ENCODE measurements around the gene MRM3. TPM values are rescaled to one million over a fixed set of nuclear protein-coding genes. Genes with fewer than 3 reads are reported as not detected.

Gene MRM3
- total RNA-seq, 1 donor from 2014 or later, result 21.2 TPM

DNA sequence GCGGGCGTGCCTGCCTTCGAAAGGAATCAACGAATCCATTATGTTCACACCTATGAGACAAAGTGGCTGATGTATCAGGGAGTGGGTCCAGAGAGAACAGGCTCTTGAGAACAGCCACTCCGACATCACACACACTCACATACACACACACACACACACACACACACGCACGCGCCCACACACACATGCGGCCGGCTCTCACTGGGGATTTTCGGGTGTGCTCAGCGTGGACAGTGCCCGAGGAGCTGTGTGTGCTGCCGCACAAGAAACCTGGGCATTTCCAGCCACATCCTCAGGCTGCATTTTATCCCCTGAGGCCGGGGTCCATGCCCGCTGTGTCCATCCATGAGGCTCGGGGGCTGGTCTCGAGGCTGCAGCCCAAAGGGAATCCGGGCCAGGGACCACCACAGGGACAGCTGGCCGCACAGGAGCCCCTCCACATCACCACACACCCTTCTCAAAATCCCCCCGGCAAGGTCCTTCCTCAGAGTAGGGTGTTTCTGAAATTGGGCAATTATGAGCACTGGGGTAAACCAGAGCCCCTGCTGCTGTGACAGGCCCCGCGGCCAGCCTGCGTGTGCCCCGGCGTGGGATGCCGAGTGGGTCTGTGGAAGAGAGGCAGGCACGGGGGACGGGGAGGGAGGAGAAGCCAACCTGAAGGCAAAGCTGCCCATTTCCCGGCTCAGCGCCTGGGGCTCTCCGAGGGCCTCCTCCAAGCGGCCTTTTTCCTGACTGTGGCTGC, 24.8 kb downstream of the MRM3 start:
- Mint-ChIP-seq H3K36me3 (ENCODE audit: low read depth) (peaks cover 12% of the 10 kb centered on the region), H3K4me1 (peaks cover 38% of the 10 kb centered on the region), H3K9me3 (no peaks in the 10 kb centered on the region), H3K27ac (ENCODE audit: unreplicated experiment) (peak overlapping the region; percentile 78), H3K4me3 (no peak overlapping the region), H3K27me3 (ENCODE audit: low read depth) (no peaks in the 10 kb centered on the region)
- TF ChIP-seq CTCF (conservative IDR thresholded peaks at IDR 0.05), result no peak
- no peak for DNase-seq (ENCODE audit: low read depth, low spot score)

- Mint-ChIP-seq H3K4me1 (peaks cover 43% of the 10 kb centered on the region), H3K36me3 (ENCODE audit: low read depth) (peaks cover 17% of the 10 kb centered on the region), H3K27me3 (ENCODE audit: low read depth) (no peaks in the 10 kb centered on the region), H3K27ac (ENCODE audit: unreplicated experiment) (no peak overlapping the region), H3K4me3 (no peak overlapping the region), H3K9me3 (no peaks in the 10 kb centered on the region)
- no peak for TF ChIP-seq CTCF (conservative IDR thresholded peaks at IDR 0.05)
- DNase-seq (ENCODE audit: low read depth, low spot score), result no peak
These were observed 25.6 kb downstream of the MRM3 start for GRCh38 chr17:807523-808294.

- Mint-ChIP-seq H3K9me3 (no peaks in the 10 kb centered on the region), H3K27ac (ENCODE audit: unreplicated experiment) (peak overlapping the region; percentile 37), H3K4me3 (no peak overlapping the region)
These were observed 29.1 kb downstream of the MRM3 start for GRCh38 chr17:811051-811784.

GRCh38 chr17:812638-813204, 30.6 kb downstream of the MRM3 start:
- no peaks in the 10 kb centered on the region for H3K9me3 Mint-ChIP-seq
- H3K4me3 Mint-ChIP-seq, result no peak overlapping the region
- H3K27ac Mint-ChIP-seq (ENCODE audit: unreplicated experiment), result no peak overlapping the region
- peaks cover 13% of the 10 kb centered on the region for H3K4me1 Mint-ChIP-seq
- peaks cover 24% of the 10 kb centered on the region for H3K36me3 Mint-ChIP-seq (ENCODE audit: low read depth)
- H3K27me3 Mint-ChIP-seq (ENCODE audit: low read depth), result no peaks in the 10 kb centered on the region
- TF ChIP-seq CTCF (conservative IDR thresholded peaks at IDR 0.05), result no peak
- DNase-seq (ENCODE audit: low read depth, low spot score), result no peak

More at GRCh38 chr17:811051-811784, 29.1 kb downstream of the MRM3 start:
- H3K4me1 Mint-ChIP-seq, result peaks cover 20% of the 10 kb centered on the region
- TF ChIP-seq CTCF (conservative IDR thresholded peaks at IDR 0.05), result no peak
- no peaks in the 10 kb centered on the region for H3K27me3 Mint-ChIP-seq (ENCODE audit: low read depth)
- no peak for DNase-seq (ENCODE audit: low read depth, low spot score)
- peaks cover 21% of the 10 kb centered on the region for H3K36me3 Mint-ChIP-seq (ENCODE audit: low read depth)

DNA sequence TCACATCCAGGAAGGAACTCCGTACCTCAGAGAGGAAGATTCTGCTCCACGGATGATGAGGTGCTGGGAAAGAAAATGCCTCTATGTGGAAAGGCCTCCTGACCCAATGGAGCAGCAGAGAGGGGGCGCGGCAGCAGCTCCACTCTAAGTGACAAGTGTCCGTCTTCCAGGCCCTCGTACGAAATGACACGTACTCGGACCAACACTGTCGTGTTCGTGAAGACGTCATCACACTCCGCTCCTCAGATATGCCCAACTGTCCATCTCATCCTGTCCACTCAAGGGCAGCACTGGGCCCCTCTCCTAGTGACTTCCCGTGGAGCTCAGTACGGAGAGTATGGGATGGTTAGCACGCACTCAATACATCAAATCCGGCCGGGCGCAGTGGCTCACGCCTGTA, 32.2 kb downstream of the MRM3 start:
- DNase-seq (ENCODE audit: low read depth, low spot score), result no peak
- Mint-ChIP-seq H3K4me3 (no peak overlapping the region), H3K9me3 (no peaks in the 10 kb centered on the region), H3K36me3 (ENCODE audit: low read depth) (peaks cover 24% of the 10 kb centered on the region), H3K27ac (ENCODE audit: unreplicated experiment) (no peak overlapping the region), H3K4me1 (peaks cover 13% of the 10 kb centered on the region), H3K27me3 (ENCODE audit: low read depth) (no peaks in the 10 kb centered on the region)
- TF ChIP-seq CTCF (conservative IDR thresholded peaks at IDR 0.05), result no peak
